Stimulated activated CD8-positive, alpha-beta memory T cell treated with anti-CD3 and anti-CD28 coated beads, Interleukin-7, amount 100 ng/mL, for 1 hour (primary cell): ENCODE measurements around the gene P2RX1.
A peak's percentile ranks its signal among the peaks of the same experiment; 100 is the strongest.

Experiments
- DNase-seq, 2 donors: peaks; one replicate each; pipeline ENCODE4 v3.0.0-alpha.2; 2020; ENCODE audit warnings: low read depth in 2 of 2

The P2RX1 gene

GRCh38 chr17:3915995-3916696 is at the start of gene P2RX1:
TSS of gene P2RX1 (minus strand) at chr17:3916465. CDS start at chr17:3916225, 240 bp downstream.
- no peak for DNase-seq

GRCh38 chr17:3965118-3965800 is 49.0 kb upstream of the P2RX1 start:
- DNase-seq: peak; percentile 35 to 37

- DNase-seq: peak; percentile 33 to 51
These were observed 48.2 kb upstream of the P2RX1 start, which contains the start of gene ATP2A3 for GRCh38 chr17:3964203-3965117. TSS of gene ATP2A3 (minus strand) at chr17:3964437. CDS start at chr17:3964291, 146 bp downstream.

- DNase-seq: peak; percentile 23 to 29
These were observed 47.3 kb upstream of the P2RX1 start for GRCh38 chr17:3963237-3964201.

GRCh38 chr17:3962965-3963236 is 46.6 kb upstream of the P2RX1 start:
- DNase-seq: no peak

- no peak for DNase-seq
These were observed 46.1 kb upstream of the P2RX1 start for GRCh38 chr17:3962217-3962964.

GRCh38 chr17:3961564-3962047 is 45.3 kb upstream of the P2RX1 start:
- DNase-seq: no peak

- DNase-seq: no peak
These were observed 44.5 kb upstream of the P2RX1 start for GRCh38 chr17:3960764-3961163.

GRCh38 chr17:3959921-3960601 is 43.8 kb upstream of the P2RX1 start:
- no peak for DNase-seq

GRCh38 chr17:3959295-3959899 is 43.1 kb upstream of the P2RX1 start:
- no peak for DNase-seq

- no peak for DNase-seq
These were observed 41.7 kb upstream of the P2RX1 start for GRCh38 chr17:3957735-3958599.

GRCh38 chr17:3956983-3957382 is 40.7 kb upstream of the P2RX1 start:
- DNase-seq: no peak

- no peak for DNase-seq
These were observed 40.2 kb upstream of the P2RX1 start for GRCh38 chr17:3956327-3956957.

GRCh38 chr17:3955673-3955988 is 39.4 kb upstream of the P2RX1 start:
- no peak for DNase-seq

GRCh38 chr17:3954976-3955672 is 38.9 kb upstream of the P2RX1 start:
- no peak for DNase-seq

GRCh38 chr17:3954086-3954485 is 37.8 kb upstream of the P2RX1 start:
- no peak for DNase-seq

GRCh38 chr17:3953542-3953941 is 37.3 kb upstream of the P2RX1 start:
- DNase-seq: no peak
